Breast epithelium (tissue), 3 donors: Measurements from ENCODE around the gene COL9A3.

Source experiments
- CTCF ChIP-seq, 3 donors: fragments of 450-650 bp; IDR thresholded peaks; one replicate each; pipeline ENCODE4 v1.5.1; 2016 to 2017; ENCODE audit warnings: antibody characterized with exemption in 3 of 3, mild to moderate bottlenecking in 3 of 3, moderate library complexity in 3 of 3
- POLR2A ChIP-seq: fragments of 450-650 bp; IDR thresholded peaks from one replicate; pipeline ENCODE4 v1.6.1; 2016; ENCODE audit warnings: antibody characterized with exemption, mild to moderate bottlenecking, moderate library complexity
- POLR2AphosphoS5 ChIP-seq, 3 donors: sonication (generic); formaldehyde crosslinking; IDR thresholded peaks; one replicate each; pipeline ENCODE4 v1.6.1; 2017; ENCODE audit warnings: antibody characterized with exemption in 3 of 3

DNA sequence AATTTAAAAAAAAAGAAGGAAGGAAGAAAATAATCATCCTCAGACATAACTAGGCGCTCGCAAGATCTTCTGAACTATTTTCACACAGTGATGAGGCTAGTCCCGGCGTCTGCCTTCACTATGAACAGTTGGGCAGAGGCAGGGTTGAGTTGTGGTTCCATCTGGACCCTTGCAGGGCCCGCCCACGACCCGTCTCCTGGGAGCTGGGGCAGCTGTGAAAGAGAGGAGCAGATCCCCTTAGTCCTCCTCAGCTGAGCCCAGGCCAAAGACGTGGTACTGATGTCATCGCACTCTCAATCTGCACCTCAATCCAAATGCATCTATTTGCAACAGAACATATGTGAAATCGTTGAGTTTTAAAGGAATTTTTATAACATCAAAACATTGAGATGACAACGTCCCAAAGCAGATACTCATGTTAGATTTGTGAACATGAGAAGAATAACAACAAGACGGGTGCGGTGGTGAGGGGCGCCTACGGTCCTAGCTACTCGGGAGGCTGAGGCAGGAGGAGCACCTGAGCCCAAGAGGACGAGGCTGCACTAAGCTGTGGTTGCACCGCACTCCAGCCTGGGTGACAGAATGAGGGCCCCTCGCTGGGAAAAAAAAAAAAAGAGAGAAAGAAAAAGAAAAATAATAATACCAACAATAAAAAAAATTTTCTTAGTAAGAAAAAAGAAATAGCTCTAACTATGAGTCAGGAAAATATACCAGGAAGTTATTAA, 29.5 kb downstream of the COL9A3 start:
- TF ChIP-seq POLR2A (no peak), CTCF (IDR thresholded peaks at IDR 0.05) (no peak), POLR2AphosphoS5 (IDR thresholded peaks at IDR 0.05) (no peak)
